ENCODE data around the gene PARVB.

Gene PARVB

DNA sequence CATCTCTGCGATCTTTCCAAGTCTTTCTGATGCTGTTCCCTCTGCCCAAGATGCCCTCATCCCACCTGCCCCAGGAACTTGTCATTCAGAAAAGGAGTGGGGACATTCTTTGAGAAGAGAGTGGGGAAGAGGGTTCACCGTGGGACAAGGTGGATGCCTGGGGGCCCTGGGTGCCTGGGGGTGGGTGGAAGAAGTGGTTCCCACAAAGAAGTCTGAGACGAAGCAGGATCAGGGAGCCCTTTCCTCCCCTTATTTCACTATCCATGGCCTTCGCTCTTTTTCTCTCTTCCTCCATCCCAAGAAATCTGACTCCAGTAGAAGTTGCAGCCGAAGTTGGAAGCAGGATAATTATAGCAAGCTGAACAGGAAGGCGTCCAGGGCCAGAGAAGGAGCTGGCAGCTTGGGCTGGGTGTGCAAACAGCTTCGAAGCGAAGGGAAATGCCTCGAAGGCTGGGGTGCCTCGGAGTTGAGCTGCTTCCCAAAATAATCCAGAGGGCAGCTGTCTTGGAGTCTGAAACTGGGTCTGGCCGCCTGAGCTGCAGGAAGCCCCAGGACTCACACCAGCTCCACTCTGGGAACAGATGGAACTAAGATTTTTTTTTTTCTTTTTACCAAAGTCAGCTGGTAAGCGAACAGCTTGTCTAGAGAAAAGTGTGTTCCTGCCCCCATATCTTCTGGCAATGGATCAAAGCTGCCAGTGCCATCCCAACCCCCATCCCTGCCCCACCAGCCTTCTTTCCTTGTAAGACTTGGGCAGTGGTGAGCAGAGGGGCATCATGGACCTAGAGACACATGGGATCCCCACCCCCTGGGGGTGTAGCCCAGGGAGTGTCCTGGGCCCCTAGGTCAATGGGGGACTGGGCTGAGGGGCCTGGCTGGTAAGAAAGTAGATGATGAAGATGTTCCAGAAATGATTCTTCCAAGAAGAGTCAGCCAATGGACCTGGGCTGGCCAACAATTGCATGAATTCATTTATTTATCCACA, 188.1 kb downstream of the PARVB start:
- TF ChIP-seq POLR2A (IDR thresholded peaks at IDR 0.05; ENCODE audit: extremely low read depth, insufficient read length) (no peak), MYC (IDR thresholded peaks at IDR 0.05; ENCODE audit: low read depth, low read length) (no peak)
- TF ChIP-seq, protein P1, sequence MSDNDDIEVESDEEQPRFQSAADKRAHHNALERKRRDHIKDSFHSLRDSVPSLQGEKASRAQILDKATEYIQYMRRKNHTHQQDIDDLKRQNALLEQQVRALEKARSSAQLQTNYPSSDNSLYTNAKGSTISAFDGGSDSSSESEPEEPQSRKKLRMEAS (IDR thresholded peaks at IDR 0.05; ENCODE audit: low read depth, low read length): no peak
- TF ChIP-seq, protein P2, sequence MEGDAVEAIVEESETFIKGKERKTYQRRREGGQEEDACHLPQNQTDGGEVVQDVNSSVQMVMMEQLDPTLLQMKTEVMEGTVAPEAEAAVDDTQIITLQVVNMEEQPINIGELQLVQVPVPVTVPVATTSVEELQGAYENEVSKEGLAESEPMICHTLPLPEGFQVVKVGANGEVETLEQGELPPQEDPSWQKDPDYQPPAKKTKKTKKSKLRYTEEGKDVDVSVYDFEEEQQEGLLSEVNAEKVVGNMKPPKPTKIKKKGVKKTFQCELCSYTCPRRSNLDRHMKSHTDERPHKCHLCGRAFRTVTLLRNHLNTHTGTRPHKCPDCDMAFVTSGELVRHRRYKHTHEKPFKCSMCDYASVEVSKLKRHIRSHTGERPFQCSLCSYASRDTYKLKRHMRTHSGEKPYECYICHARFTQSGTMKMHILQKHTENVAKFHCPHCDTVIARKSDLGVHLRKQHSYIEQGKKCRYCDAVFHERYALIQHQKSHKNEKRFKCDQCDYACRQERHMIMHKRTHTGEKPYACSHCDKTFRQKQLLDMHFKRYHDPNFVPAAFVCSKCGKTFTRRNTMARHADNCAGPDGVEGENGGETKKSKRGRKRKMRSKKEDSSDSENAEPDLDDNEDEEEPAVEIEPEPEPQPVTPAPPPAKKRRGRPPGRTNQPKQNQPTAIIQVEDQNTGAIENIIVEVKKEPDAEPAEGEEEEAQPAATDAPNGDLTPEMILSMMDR (IDR thresholded peaks at IDR 0.05; ENCODE audit: low read depth, low read length): no peak
- DNase-seq (ENCODE audit: low read depth): no peak
- H3K4me3 ChIP-seq (ENCODE audit: low read depth, low read length): no peak overlapping the region

DNA sequence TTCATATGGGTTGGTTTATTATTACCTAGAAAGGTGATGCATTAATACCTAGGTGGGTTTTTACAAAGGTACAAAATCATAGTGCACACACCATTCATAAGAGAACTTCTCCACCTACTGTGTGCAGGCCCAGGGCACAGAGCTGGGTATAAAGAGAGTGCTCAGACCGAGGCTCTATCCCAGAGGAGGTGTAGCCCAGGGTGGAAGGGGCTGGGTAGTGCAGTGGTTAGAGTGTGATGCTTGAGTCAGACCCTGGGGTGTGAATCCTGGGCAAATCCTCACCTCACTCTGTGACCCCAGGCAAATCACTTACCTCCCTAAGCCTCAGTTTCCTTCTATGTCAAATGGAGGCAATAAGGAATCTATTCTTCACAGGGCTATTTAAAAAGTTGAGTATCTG, 188.8 kb downstream of the PARVB start:
- DNase-seq (ENCODE audit: low read depth): no peak
- TF ChIP-seq, protein P1 (IDR thresholded peaks at IDR 0.05; ENCODE audit: low read depth, low read length): no peak
- TF ChIP-seq, protein P2 (IDR thresholded peaks at IDR 0.05; ENCODE audit: low read depth, low read length): no peak
- TF ChIP-seq POLR2A (IDR thresholded peaks at IDR 0.05; ENCODE audit: extremely low read depth, insufficient read length) (no peak), MYC (IDR thresholded peaks at IDR 0.05; ENCODE audit: low read depth, low read length) (no peak)
- no peak overlapping the region for H3K4me3 ChIP-seq (ENCODE audit: low read depth, low read length)

DNA sequence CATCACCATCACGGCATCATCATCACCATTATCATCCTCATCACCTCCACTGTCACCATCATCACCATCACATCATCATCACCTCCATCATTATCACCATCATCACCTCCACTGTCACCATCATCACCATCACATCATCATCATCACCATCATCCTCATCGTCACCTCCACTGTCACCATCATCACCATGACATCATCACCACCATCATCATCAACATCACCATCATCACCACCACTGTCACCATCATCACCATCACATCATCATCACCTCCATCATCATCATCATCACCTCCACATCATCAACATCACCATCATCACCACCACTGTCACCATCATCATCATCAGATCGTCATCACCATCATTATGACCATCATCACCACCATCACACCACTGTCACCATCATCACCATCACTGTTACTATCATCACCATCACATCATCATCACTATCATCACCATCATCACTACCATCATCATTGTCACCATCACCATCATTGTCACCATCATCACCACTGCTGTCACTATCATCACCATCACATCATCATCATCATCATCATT, 189.5 kb downstream of the PARVB start:
- no peak overlapping the region for H3K4me3 ChIP-seq (ENCODE audit: low read depth, low read length)
- TF ChIP-seq POLR2A (IDR thresholded peaks at IDR 0.05; ENCODE audit: extremely low read depth, insufficient read length) (no peak), MYC (IDR thresholded peaks at IDR 0.05; ENCODE audit: low read depth, low read length) (no peak)
- TF ChIP-seq, protein P1 (IDR thresholded peaks at IDR 0.05; ENCODE audit: low read depth, low read length): no peak
- TF ChIP-seq, protein P2 (IDR thresholded peaks at IDR 0.05; ENCODE audit: low read depth, low read length): no peak

DNA sequence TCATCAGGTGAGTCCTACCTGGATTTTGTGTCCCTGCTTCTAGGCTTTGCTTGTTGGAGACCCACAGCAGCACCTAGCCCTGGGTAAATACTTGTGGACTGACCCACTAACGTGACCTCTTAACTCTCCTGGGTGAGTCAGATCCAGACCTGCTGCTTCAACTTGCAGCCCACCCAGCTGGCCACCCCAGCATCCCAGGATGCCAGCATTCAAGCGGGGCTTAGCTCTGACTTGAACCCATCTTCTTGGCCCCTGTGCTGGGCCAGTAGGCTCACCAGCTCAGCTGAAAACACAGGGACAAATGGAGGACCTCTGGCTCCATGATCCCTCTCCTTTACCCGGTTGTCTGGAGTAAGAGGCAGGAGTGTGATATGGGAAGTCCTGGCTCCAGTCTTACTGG, 190.1 kb downstream of the PARVB start:
- TF ChIP-seq, protein P1 (IDR thresholded peaks at IDR 0.05; ENCODE audit: low read depth, low read length): no peak
- TF ChIP-seq POLR2A (IDR thresholded peaks at IDR 0.05; ENCODE audit: extremely low read depth, insufficient read length): no peak
- TF ChIP-seq MYC (IDR thresholded peaks at IDR 0.05; ENCODE audit: low read depth, low read length): no peak
- TF ChIP-seq, protein P2 (IDR thresholded peaks at IDR 0.05; ENCODE audit: low read depth, low read length): no peak
- H3K4me3 ChIP-seq (ENCODE audit: low read depth, low read length): no peak overlapping the region
- DNase-seq (ENCODE audit: low read depth): no peak

More for the DNA sequence above, 189.5 kb downstream of the PARVB start:
- DNase-seq (ENCODE audit: low read depth): no peak

DNA sequence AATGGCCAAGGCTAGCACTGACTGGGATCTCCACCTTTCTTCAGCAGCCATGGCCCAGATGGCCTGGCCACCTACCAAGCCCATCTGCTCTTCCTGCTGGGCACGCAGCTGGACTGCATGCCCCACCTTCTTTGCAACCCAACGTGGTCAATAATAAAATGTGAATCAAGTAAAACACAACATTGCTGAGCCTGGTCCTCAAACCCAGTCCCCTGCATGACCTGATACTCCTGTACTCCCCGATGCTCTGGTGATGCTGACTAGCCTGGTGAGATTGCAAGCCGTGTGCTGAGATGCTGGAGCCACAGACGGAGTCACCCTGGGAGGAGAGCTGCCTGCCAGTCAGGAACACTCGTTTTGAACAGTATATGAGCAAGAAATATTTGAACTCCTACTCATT, 190.7 kb downstream of the PARVB start:
- no peak for DNase-seq (ENCODE audit: low read depth)
- TF ChIP-seq MYC (IDR thresholded peaks at IDR 0.05; ENCODE audit: low read depth, low read length) (no peak), POLR2A (IDR thresholded peaks at IDR 0.05; ENCODE audit: extremely low read depth, insufficient read length) (no peak)
- TF ChIP-seq, protein P1 (IDR thresholded peaks at IDR 0.05; ENCODE audit: low read depth, low read length): no peak
- TF ChIP-seq, protein P2 (IDR thresholded peaks at IDR 0.05; ENCODE audit: low read depth, low read length): no peak
- H3K4me3 ChIP-seq (ENCODE audit: low read depth, low read length): no peak overlapping the region
